HepG2 (cell line): ENCODE data around the gene ATG9A. TPM values are rescaled to one million over a fixed set of nuclear protein-coding genes. Genes with fewer than 3 reads are reported as not detected.

Experiments used
- AGO2 ChIP-seq: fragments of 200-400 bp; formaldehyde crosslinking; optimal IDR thresholded peaks from 2 replicates; pipeline ENCODE3; 2017; ENCODE audit warnings: mild to moderate bottlenecking, low read depth, low read length, moderate library complexity
- CHD2 ChIP-seq: IDR thresholded peaks from 2 replicates; pipeline ENCODE4 v1.6.1; 2011; ENCODE audit warnings: low read depth, low read length, improper control_type of control experiment
- EED ChIP-seq: sonication (generic); formaldehyde crosslinking; IDR thresholded peaks from 2 replicates; pipeline ENCODE4 v1.5.0; 2020; ENCODE audit warnings: mild to moderate bottlenecking, missing genetic modification reagents
- ERF ChIP-seq: IDR thresholded peaks from 2 replicates; pipeline ENCODE4 v1.6.1; 2018; ENCODE audit warnings: missing biosample characterization, missing genetic modification reagents
- ESRRA ChIP-seq: sonication (generic); formaldehyde crosslinking; IDR thresholded peaks from 2 replicates; pipeline ENCODE4 v1.5.1; 2020; ENCODE audit warnings: mild to moderate bottlenecking, low read depth, missing genetic modification reagents
- HNF1B ChIP-seq: sonication (generic); formaldehyde crosslinking; IDR thresholded peaks from 2 replicates; pipeline ENCODE4 v1.5.1; 2020; ENCODE audit warnings: mild to moderate bottlenecking, moderate library complexity, missing genetic modification reagents
- HNF4G ChIP-seq, 2 experiments: sonication (generic) in 1 of 2; formaldehyde crosslinking in 1 of 2; IDR thresholded peaks; 2 replicates each; pipeline versions ENCODE4 v1.4.0 to v1.6.1; 2011 to 2020; ENCODE audit warnings: borderline replicate concordance in 2 of 2, low read depth in 2 of 2, mild to moderate bottlenecking in 2 of 2, low read length in 1 of 2, missing genetic modification reagents in 1 of 2, moderate library complexity in 1 of 2
- IRF2 ChIP-seq: IDR thresholded peaks from 2 replicates; pipeline ENCODE4 v1.6.1; 2018; ENCODE audit warnings: missing genetic modification reagents, missing compliant biosample characterization
- MTA1 ChIP-seq: sonication (generic); formaldehyde crosslinking; IDR thresholded peaks from 2 replicates; pipeline ENCODE4 v1.4.0; 2020; ENCODE audit warnings: missing genetic modification reagents, mild to moderate bottlenecking, borderline replicate concordance
- NFKBIZ ChIP-seq: IDR thresholded peaks from 2 replicates; pipeline ENCODE4 v1.6.1; 2018; ENCODE audit warnings: missing genetic modification reagents, missing compliant biosample characterization
- NFYB ChIP-seq: sonication (generic); formaldehyde crosslinking; IDR thresholded peaks from 2 replicates; pipeline ENCODE4 v1.4.0; 2020; ENCODE audit warnings: missing genetic modification reagents
- RELA ChIP-seq: sonication (generic); formaldehyde crosslinking; IDR thresholded peaks from 2 replicates; pipeline ENCODE4 v1.4.0; 2020; ENCODE audit warnings: missing genetic modification reagents
- RXRA ChIP-seq: sonication (generic); formaldehyde crosslinking; IDR thresholded peaks from 2 replicates; pipeline ENCODE4 v1.5.1; 2020; ENCODE audit warnings: missing genetic modification reagents
- TEAD3 ChIP-seq: optimal IDR thresholded peaks from 2 replicates; pipeline ENCODE3; 2016; ENCODE audit warnings: borderline replicate concordance
- YEATS4 ChIP-seq: sonication (generic); formaldehyde crosslinking; IDR thresholded peaks from 2 replicates; pipeline ENCODE4 v1.4.0; 2020; ENCODE audit warnings: missing genetic modification reagents, borderline replicate concordance
- ZBTB33 ChIP-seq: sonication (generic); formaldehyde crosslinking; IDR thresholded peaks from 2 replicates; pipeline ENCODE4 v1.4.0; 2020; ENCODE audit warnings: missing genetic modification reagents
- ZBTB38 ChIP-seq: sonication (generic); formaldehyde crosslinking; IDR thresholded peaks from 2 replicates; pipeline ENCODE4 v1.5.1; 2020; ENCODE audit warnings: mild to moderate bottlenecking, missing genetic modification reagents
- ZFX ChIP-seq: sonication (generic); formaldehyde crosslinking; IDR thresholded peaks from 2 replicates; pipeline ENCODE4 v1.4.0; 2020; ENCODE audit warnings: mild to moderate bottlenecking, low read depth, missing genetic modification reagents, moderate library complexity
- ZNF230 ChIP-seq: sonication (generic); formaldehyde crosslinking; IDR thresholded peaks from 2 replicates; pipeline ENCODE4 v1.4.0; 2020; ENCODE audit warnings: mild to moderate bottlenecking, missing genetic modification reagents
- ZNF251 ChIP-seq: sonication (generic); formaldehyde crosslinking; IDR thresholded peaks from 2 replicates; pipeline ENCODE4 v1.9.0; 2021; ENCODE audit warnings: mild to moderate bottlenecking, missing genetic modification reagents
- ZNF30 ChIP-seq: sonication (generic); formaldehyde crosslinking; IDR thresholded peaks from 2 replicates; pipeline ENCODE4 v1.5.0; 2020; ENCODE audit warnings: mild to moderate bottlenecking, missing genetic modification reagents
- ZNF557 ChIP-seq: sonication (generic); formaldehyde crosslinking; IDR thresholded peaks from 2 replicates; pipeline ENCODE4 v1.4.0; 2020; ENCODE audit warnings: missing genetic modification reagents
- ZNF570 ChIP-seq: sonication (generic); formaldehyde crosslinking; IDR thresholded peaks from 2 replicates; pipeline ENCODE4 v1.4.0; 2020; ENCODE audit warnings: mild to moderate bottlenecking, missing genetic modification reagents, borderline replicate concordance
- ZNF572 ChIP-seq: sonication (generic); formaldehyde crosslinking; IDR thresholded peaks from 2 replicates; pipeline ENCODE4 v1.5.1; 2020; ENCODE audit warnings: mild to moderate bottlenecking, missing genetic modification reagents
- ZNF644 ChIP-seq: IDR thresholded peaks from 2 replicates; pipeline ENCODE4 v1.6.1; 2016; ENCODE audit warnings: low read depth
- ZSCAN5A ChIP-seq: sonication (generic); formaldehyde crosslinking; IDR thresholded peaks from 2 replicates; pipeline ENCODE4 v1.8.0; 2022; ENCODE audit warnings: mild to moderate bottlenecking, missing genetic modification reagents, borderline replicate concordance
- polyA plus RNA-seq, 8 experiments: library from polyadenylated mRNA; depleted of rRNA in 3 of 8; stranded (reverse) in 7 of 8; unstranded in 1 of 8; fragments of >200 nt; fragmentation: Illumina TruSeq in 4 of 8; extraction: Trizol in 4 of 8; gene quantifications; 2 replicates each; pipeline versions ENCODE4 v1.2.1 to v1.2.3, GENCODE V29; 2011 to 2016; ENCODE audit warnings: low read depth in 4 of 8, missing spikeins in 1 of 8, mixed read lengths in 1 of 8; ENCODE audit not compliant: insufficient read depth in 1 of 8
- total RNA-seq, 5 experiments: library from RNA; depleted of rRNA; stranded (reverse); fragments of >200 nt; fragmentation: Illumina TruSeq; extraction: Trizol; gene quantifications; 2 replicates each; pipeline ENCODE4 v1.2.3, GENCODE V29; 2016; ENCODE audit warnings: low read depth in 1 of 5
- TF ChIP-seq, protein P1 (sequence below): sonication (generic); formaldehyde crosslinking; IDR thresholded peaks from 2 replicates; pipeline ENCODE4 v1.4.0; 2020; ENCODE audit warnings: mild to moderate bottlenecking, missing genetic modification reagents

Gene ATG9A
- total and polyA plus RNA-seq, 2 of the 13 experiments (the other 11 are each of a cell fraction or from before 2014, with no cell fraction given), result 35.0 to 131 TPM

DNA sequence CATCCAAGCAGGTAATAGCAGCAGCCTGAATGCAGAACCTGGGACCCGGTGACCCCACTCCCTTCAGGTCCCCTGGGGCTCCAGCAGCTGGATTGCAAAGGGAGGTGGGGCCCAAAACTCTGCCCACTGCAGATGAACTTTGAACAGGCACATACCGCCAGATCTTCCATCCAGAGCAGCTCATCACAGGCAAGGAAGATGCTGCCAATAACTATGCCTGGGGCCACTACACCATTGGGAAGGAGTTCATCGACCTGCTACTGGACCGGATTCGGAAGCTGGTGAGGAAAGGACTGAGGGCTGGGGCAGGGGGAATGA, 40.6 kb upstream of the ATG9A start (continued):
- TF ChIP-seq ZBTB33 (CRISPR knock-in tag), result no peak
- no peak for TF ChIP-seq ZNF572
- TF ChIP-seq HNF1B (CRISPR knock-in tag), result peak; percentile 60; the same call in 1 of the 2 replicates
- no peak for TF ChIP-seq ZNF30 (CRISPR knock-in tag)
- TF ChIP-seq RXRA (CRISPR knock-in tag), result peak; percentile 32; the same call in 1 of the 2 replicates
- 0 out of 2 replicates have a peak, but pooled peaks have one; percentile 24 for TF ChIP-seq YEATS4 (CRISPR knock-in tag)
- TF ChIP-seq ZNF230 (CRISPR knock-in tag), result 0 out of 2 replicates have a peak, but pooled peaks have one; percentile 13
- TF ChIP-seq MTA1, result no peak; the same call in 1 of the 2 replicates
- TF ChIP-seq ESRRA (CRISPR knock-in tag), result no peak
- no peak for TF ChIP-seq IRF2 (CRISPR knock-in tag)
- TF ChIP-seq, protein P1, sequence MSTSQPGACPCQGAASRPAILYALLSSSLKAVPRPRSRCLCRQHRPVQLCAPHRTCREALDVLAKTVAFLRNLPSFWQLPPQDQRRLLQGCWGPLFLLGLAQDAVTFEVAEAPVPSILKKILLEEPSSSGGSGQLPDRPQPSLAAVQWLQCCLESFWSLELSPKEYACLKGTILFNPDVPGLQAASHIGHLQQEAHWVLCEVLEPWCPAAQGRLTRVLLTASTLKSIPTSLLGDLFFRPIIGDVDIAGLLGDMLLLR (CRISPR knock-in tag), result no peak
- peak; percentile 79 for TF ChIP-seq TEAD3 (CRISPR knock-in tag)
- TF ChIP-seq CHD2, result no peak
- no peak for TF ChIP-seq ZNF557 (CRISPR knock-in tag)
- 0 out of 2 replicates have a peak, but pooled peaks have one; percentile 5 for TF ChIP-seq NFYB (CRISPR knock-in tag)
- peak; percentile 50; the same call in 1 of the 2 replicates for TF ChIP-seq HNF4G (IDR thresholded peaks at IDR 0.05; ENCODE audit: borderline replicate concordance, low read depth, low read length)
- TF ChIP-seq HNF4G (CRISPR knock-in tag; IDR thresholded peaks at IDR 0.05; ENCODE audit: borderline replicate concordance, low read depth), result no peak
- TF ChIP-seq ERF (CRISPR knock-in tag), result 0 out of 2 replicates have a peak, but pooled peaks have one; percentile 40
- no peak; the same call in 1 of the 2 replicates for TF ChIP-seq ZFX (CRISPR knock-in tag)
- peak; percentile 52; the same call in 1 of the 2 replicates for TF ChIP-seq ZBTB38 (CRISPR knock-in tag)
- TF ChIP-seq RELA (CRISPR knock-in tag), result no peak
- no peak for TF ChIP-seq ZNF251 (CRISPR knock-in tag)
- TF ChIP-seq ZNF570 (CRISPR knock-in tag), result no peak
- no peak for TF ChIP-seq EED (CRISPR knock-in tag)
- no peak for TF ChIP-seq ZSCAN5A (CRISPR knock-in tag)
- TF ChIP-seq NFKBIZ, result 0 out of 2 replicates have a peak, but pooled peaks have one; percentile 37
- peak; percentile 65; the same call in 1 of the 2 replicates for TF ChIP-seq ZNF644 (CRISPR knock-in tag)
- TF ChIP-seq AGO2, result no peak
